ENCODE data around the gene DYNC1H1.
"Not testable (repeated sequence)": the region's sequence is repeated elsewhere in the genome, so short reads cannot be mapped to it uniquely, and the experiment has no call there.

DYNC1H1 gene

GRCh38 chr14:101977311-101978071 is 13.1 kb downstream of the DYNC1H1 start:
- no peak overlapping the region for H3K4me3 ChIP-seq (replicated peaks; ENCODE audit: low read depth, low read length)
- DNase-seq (ENCODE audit: low read depth) = peak; percentile 18
- no peak for TF ChIP-seq CTCF (IDR thresholded peaks at IDR 0.05; ENCODE audit: low read length, missing control alignments)

- no peak overlapping the region for H3K4me3 ChIP-seq (replicated peaks; ENCODE audit: low read depth, low read length)
- DNase-seq (ENCODE audit: low read depth) = no peak
- no peak for TF ChIP-seq CTCF (IDR thresholded peaks at IDR 0.05; ENCODE audit: low read length, missing control alignments)
Measured at GRCh38 chr14:101979666-101980065, 15.3 kb downstream of the DYNC1H1 start.

GRCh38 chr14:101980251-101980650 is 15.9 kb downstream of the DYNC1H1 start:
- no peak for DNase-seq (ENCODE audit: low read depth)
- no peak overlapping the region for H3K4me3 ChIP-seq (replicated peaks; ENCODE audit: low read depth, low read length)
- TF ChIP-seq CTCF (IDR thresholded peaks at IDR 0.05; ENCODE audit: low read length, missing control alignments) = no peak

GRCh38 chr14:101980700-101981099 is 16.3 kb downstream of the DYNC1H1 start:
- DNase-seq (ENCODE audit: low read depth) = peak; percentile 99
- TF ChIP-seq CTCF (IDR thresholded peaks at IDR 0.05; ENCODE audit: low read length, missing control alignments) = no peak
- no peak overlapping the region for H3K4me3 ChIP-seq (replicated peaks; ENCODE audit: low read depth, low read length)

- no peak overlapping the region for H3K4me3 ChIP-seq (replicated peaks; ENCODE audit: low read depth, low read length)
- no peak for TF ChIP-seq CTCF (IDR thresholded peaks at IDR 0.05; ENCODE audit: low read length, missing control alignments)
- no peak for DNase-seq (ENCODE audit: low read depth)
Measured at GRCh38 chr14:101982621-101983020, 18.2 kb downstream of the DYNC1H1 start.

GRCh38 chr14:101984831-101985230 is 20.5 kb downstream of the DYNC1H1 start:
- H3K4me3 ChIP-seq (replicated peaks; ENCODE audit: low read depth, low read length); DNase-seq (ENCODE audit: low read depth): not testable (repeated sequence)

GRCh38 chr14:101985957-101986356 is 21.6 kb downstream of the DYNC1H1 start:
- DNase-seq (ENCODE audit: low read depth) = no peak
- TF ChIP-seq CTCF (IDR thresholded peaks at IDR 0.05; ENCODE audit: low read length, missing control alignments) = no peak
- no peak overlapping the region for H3K4me3 ChIP-seq (replicated peaks; ENCODE audit: low read depth, low read length)

Data from fibroblast of pulmonary artery (primary cell).